DOHH2 (cell line): ENCODE measurements around the gene PILRA.

Experiments
- H3F3A ChIP-seq: fragments of 200-600 bp; sonication (generic), shearing (Covaris generic); 2 replicates; pipeline ENCODE4 v1.6.0; 2016; ENCODE audit warnings: antibody characterized with exemption, mild to moderate bottlenecking; ENCODE audit not compliant: control insufficient read depth, insufficient read depth
- H3K27ac ChIP-seq: fragments of 200-600 bp; sonication (generic); 2 replicates; pipeline ENCODE4 v1.5.1; 2014; ENCODE audit warnings: low read depth, mild to moderate bottlenecking, low read length, moderate library complexity
- H3K27me3 ChIP-seq: fragments of 200-600 bp; sonication (generic); 2 replicates; pipeline ENCODE4 v1.6.1; 2014; ENCODE audit warnings: mild to moderate bottlenecking, low read length, mixed read lengths; ENCODE audit not compliant: control insufficient read depth
- H3K36me3 ChIP-seq: fragments of 200-600 bp; sonication (generic); 2 replicates; pipeline ENCODE4 v1.6.1; 2014; ENCODE audit warnings: mild to moderate bottlenecking, low read length, moderate library complexity, mixed read lengths; ENCODE audit not compliant: control insufficient read depth
- H3K4me1 ChIP-seq: fragments of 200-600 bp; sonication (generic); 2 replicates; pipeline ENCODE4 v1.6.1; 2014; ENCODE audit warnings: mild to moderate bottlenecking, low read length, mixed read lengths; ENCODE audit not compliant: control insufficient read depth
- H3K4me2 ChIP-seq: fragments of 200-600 bp; sonication (generic); 2 replicates; pipeline ENCODE4 v1.6.0; 2014; ENCODE audit warnings: mild to moderate bottlenecking, low read length, moderate library complexity
- H3K4me3 ChIP-seq: fragments of 200-600 bp; sonication (generic); 2 replicates; pipeline ENCODE4 v1.5.1; 2014; ENCODE audit warnings: mild to moderate bottlenecking, low read length, mixed read lengths
- H3K79me2 ChIP-seq: fragments of 200-600 bp; sonication (generic); 2 replicates; pipeline ENCODE4 v1.6.1; 2014; ENCODE audit warnings: mild to moderate bottlenecking, low read length, mixed read lengths; ENCODE audit not compliant: control insufficient read depth
- H3K9me2 ChIP-seq: fragments of 200-600 bp; sonication (generic); replicated peaks from 2 replicates; pipeline ENCODE4 v1.6.1; 2014; ENCODE audit warnings: mild to moderate bottlenecking, low read length, mixed read lengths; ENCODE audit not compliant: control insufficient read depth
- H3K9me3 ChIP-seq: fragments of 200-600 bp; sonication (generic); 2 replicates; pipeline ENCODE4 v1.6.1; 2014; ENCODE audit warnings: antibody characterized with exemption, low read length, mixed read lengths; ENCODE audit not compliant: control insufficient read depth, insufficient read depth
- H4K20me1 ChIP-seq: fragments of 200-600 bp; sonication (generic); 2 replicates; pipeline ENCODE4 v1.6.0; 2014; ENCODE audit warnings: low read depth, mild to moderate bottlenecking, antibody characterized with exemption, low read length, moderate library complexity; ENCODE audit not compliant: control insufficient read depth, insufficient read depth
- CTCF ChIP-seq: fragments of 200-600 bp; sonication (generic); IDR thresholded peaks from one replicate; pipeline ENCODE4 v1.5.1; 2014; ENCODE audit warnings: antibody characterized with exemption, mild to moderate bottlenecking, low read depth, low read length; ENCODE audit not compliant: poor library complexity, severe bottlenecking
- EZH2phosphoT487 ChIP-seq: fragments of 200-600 bp; sonication (generic); IDR thresholded peaks from 2 replicates; pipeline ENCODE4 v1.6.1; 2017; ENCODE audit warnings: borderline replicate concordance, mild to moderate bottlenecking, antibody characterized with exemption, low read length, moderate library complexity, mixed read lengths

Gene PILRA

GRCh38 chr7:100357131-100357561 lies 16.1 kb upstream of the PILRA start:
- no peaks in the 10 kb centered on the region for H3K9me3 ChIP-seq
- H3K27ac ChIP-seq = no peak overlapping the region
- H3K79me2 ChIP-seq = no peaks in the 10 kb centered on the region
- H3F3A ChIP-seq = 0 out of 2 replicates have a peak, but pooled peaks cover 5% of the 10 kb centered on the region
- H3K27me3 ChIP-seq = no peaks in the 10 kb centered on the region
- H3K36me3 ChIP-seq = peaks cover 95% of the 10 kb centered on the region
- H3K4me3 ChIP-seq = no peak overlapping the region
- TF ChIP-seq CTCF (no peak), EZH2phosphoT487 (no peak)
- H3K4me2 ChIP-seq = no peak overlapping the region
- H3K4me1 ChIP-seq = peaks cover 23% of the 10 kb centered on the region
- no peaks in the 10 kb centered on the region for H4K20me1 ChIP-seq
- H3K9me2 ChIP-seq = no peaks in the 10 kb centered on the region

- no peak within 1 kb of the TSS for H3K27ac ChIP-seq
- H3K4me2 ChIP-seq = no peak within 1 kb of the TSS
- H3K36me3 ChIP-seq = peaks cover 97% of the 10 kb centered on the region
- TF ChIP-seq CTCF (peak; percentile 50), EZH2phosphoT487 (no peak)
- no peaks in the 10 kb centered on the region for H3K9me2 ChIP-seq
- H4K20me1 ChIP-seq = no peaks in the 10 kb centered on the region
- no peaks in the 10 kb centered on the region for H3K9me3 ChIP-seq
- peaks cover 13% of the 10 kb centered on the region for H3K4me1 ChIP-seq
- peaks cover 9% of the 10 kb centered on the region for H3F3A ChIP-seq
- H3K79me2 ChIP-seq = no peaks in the 10 kb centered on the region
- H3K27me3 ChIP-seq = no peaks in the 10 kb centered on the region
- no peak within 1 kb of the TSS for H3K4me3 ChIP-seq
These were observed 15.0 kb upstream of the PILRA start, which contains the start of gene PILRB for GRCh38 chr7:100358027-100358856. Gene PILRB (plus strand): TSS chr7:100358117. CDS start chr7:100358303, 186 bp downstream.

DNA sequence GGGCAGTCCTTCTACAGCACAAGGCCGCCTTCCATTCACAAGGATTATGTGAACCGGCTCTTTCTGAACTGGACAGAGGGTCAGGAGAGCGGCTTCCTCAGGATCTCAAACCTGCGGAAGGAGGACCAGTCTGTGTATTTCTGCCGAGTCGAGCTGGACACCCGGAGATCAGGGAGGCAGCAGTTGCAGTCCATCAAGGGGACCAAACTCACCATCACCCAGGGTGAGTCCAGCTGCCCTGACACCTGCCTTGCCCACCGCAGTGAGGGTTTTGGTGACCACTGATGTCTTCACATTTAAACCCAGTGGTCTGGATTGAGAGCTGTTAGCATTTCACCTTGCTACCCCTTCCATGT lies 14.5 kb upstream of the PILRA start:
- no peak overlapping the region for H3K4me2 ChIP-seq

More for the DNA sequence above, 14.5 kb upstream of the PILRA start:
- Histone ChIP-seq H3K4me3 (no peak overlapping the region), H3K79me2 (no peaks in the 10 kb centered on the region), H4K20me1 (no peaks in the 10 kb centered on the region), H3K9me2 (no peaks in the 10 kb centered on the region), H3K27me3 (no peaks in the 10 kb centered on the region), H3K27ac (no peak overlapping the region), H3K9me3 (no peaks in the 10 kb centered on the region), H3K4me1 (peaks cover 7% of the 10 kb centered on the region; the same call in 1 of the 2 replicates), H3K36me3 (peaks cover 97% of the 10 kb centered on the region), H3F3A (peaks cover 13% of the 10 kb centered on the region)
- TF ChIP-seq CTCF (no peak), EZH2phosphoT487 (no peak)
